BE2C (cell line): ENCODE results near the gene MED26.

Experiments used
- DNase-seq: peaks from one replicate; pipeline ENCODE4 v3.0.0-alpha.2; 2020
- H3K27me3 ChIP-seq: fragments of 250-450 bp; sonication (Bioruptor Pico); 2 replicates; pipeline ENCODE4 v1.5.1; 2020; ENCODE audit warnings: mild to moderate bottlenecking
- H3K36me3 ChIP-seq: fragments of 250-450 bp; sonication (Bioruptor Pico); 2 replicates; pipeline ENCODE4 v1.5.1; 2020; ENCODE audit warnings: mild to moderate bottlenecking
- H3K4me1 ChIP-seq: fragments of 250-450 bp; sonication (Bioruptor Pico); 2 replicates; pipeline ENCODE4 v1.5.1; 2020
- H3K4me3 ChIP-seq: 2 replicates; pipeline ENCODE4 v1.5.1; 2011; ENCODE audit warnings: low read depth, low read length
- H3K9me3 ChIP-seq: fragments of 250-450 bp; sonication (Bioruptor Pico); 2 replicates; pipeline ENCODE4 v1.5.1; 2020
- TF ChIP-seq, protein P1 (sequence below): IDR thresholded peaks from 2 replicates; pipeline ENCODE4 v1.5.1; 2012; ENCODE audit warnings: mild to moderate bottlenecking, low read depth, low read length

MED26 gene

DNA sequence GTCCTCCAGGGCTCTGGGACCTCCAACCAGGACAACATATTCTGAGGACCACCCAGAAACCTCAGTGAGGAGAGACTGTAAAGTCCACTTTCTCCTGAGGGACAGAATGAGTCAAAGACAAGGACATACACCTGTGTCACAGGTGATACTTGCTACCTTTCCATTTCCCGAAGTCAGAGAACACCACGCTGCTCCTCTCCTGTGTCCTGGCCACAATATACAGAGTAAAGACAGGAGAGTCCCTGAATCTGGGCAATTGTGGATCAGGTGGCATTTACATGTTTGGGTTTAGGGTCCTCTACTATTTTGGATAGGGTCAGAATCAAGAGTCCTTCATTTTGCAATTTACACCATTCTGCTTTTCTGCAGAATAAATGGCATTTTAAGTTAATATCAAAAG is 4.9 kb downstream of the MED26 start:
- Histone ChIP-seq H3K36me3 (no peaks in the 10 kb centered on the region; the same call in 1 of the 2 replicates), H3K4me1 (peaks cover 7% of the 10 kb centered on the region), H3K4me3 (no peak overlapping the region), H3K9me3 (no peaks in the 10 kb centered on the region), H3K27me3 (no peaks in the 10 kb centered on the region)
- TF ChIP-seq, protein P1, sequence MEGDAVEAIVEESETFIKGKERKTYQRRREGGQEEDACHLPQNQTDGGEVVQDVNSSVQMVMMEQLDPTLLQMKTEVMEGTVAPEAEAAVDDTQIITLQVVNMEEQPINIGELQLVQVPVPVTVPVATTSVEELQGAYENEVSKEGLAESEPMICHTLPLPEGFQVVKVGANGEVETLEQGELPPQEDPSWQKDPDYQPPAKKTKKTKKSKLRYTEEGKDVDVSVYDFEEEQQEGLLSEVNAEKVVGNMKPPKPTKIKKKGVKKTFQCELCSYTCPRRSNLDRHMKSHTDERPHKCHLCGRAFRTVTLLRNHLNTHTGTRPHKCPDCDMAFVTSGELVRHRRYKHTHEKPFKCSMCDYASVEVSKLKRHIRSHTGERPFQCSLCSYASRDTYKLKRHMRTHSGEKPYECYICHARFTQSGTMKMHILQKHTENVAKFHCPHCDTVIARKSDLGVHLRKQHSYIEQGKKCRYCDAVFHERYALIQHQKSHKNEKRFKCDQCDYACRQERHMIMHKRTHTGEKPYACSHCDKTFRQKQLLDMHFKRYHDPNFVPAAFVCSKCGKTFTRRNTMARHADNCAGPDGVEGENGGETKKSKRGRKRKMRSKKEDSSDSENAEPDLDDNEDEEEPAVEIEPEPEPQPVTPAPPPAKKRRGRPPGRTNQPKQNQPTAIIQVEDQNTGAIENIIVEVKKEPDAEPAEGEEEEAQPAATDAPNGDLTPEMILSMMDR: no peak
- DNase-seq: no peak

DNA sequence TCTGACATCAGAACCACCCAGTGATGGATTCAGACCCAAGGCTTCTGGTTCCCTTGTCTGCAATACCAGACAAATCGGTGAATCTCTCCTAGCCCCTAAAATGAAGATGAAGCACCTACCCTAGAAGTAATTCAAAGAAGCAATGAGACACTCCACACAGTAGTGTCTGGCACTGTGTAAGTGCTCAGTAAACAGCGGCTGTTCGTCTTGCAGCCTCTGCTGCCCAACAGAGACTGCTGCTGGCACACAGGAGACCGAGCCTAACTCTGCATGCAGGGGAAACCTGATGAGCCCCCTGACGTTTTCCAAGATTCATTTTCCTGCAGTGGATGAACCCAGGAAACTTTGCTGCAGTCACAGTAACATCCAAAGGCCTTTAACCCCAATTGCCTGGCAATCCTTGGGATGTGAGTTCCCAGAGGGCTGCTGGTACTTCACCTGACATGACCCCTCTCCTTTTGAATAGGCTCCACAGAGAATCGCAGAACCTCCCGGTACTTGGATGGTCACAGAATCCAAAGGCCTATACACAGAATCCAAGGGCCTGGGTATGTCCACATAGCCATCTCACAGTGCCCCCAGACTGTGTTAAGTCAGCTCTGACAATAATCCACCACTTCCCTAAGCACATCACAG is 6.7 kb downstream of the MED26 start:
- Histone ChIP-seq H3K36me3 (no peaks in the 10 kb centered on the region; the same call in 1 of the 2 replicates), H3K9me3 (no peaks in the 10 kb centered on the region), H3K4me3 (no peak overlapping the region), H3K27me3 (no peaks in the 10 kb centered on the region), H3K4me1 (peaks cover 7% of the 10 kb centered on the region)
- no peak for DNase-seq
- TF ChIP-seq, protein P1: no peak

DNA sequence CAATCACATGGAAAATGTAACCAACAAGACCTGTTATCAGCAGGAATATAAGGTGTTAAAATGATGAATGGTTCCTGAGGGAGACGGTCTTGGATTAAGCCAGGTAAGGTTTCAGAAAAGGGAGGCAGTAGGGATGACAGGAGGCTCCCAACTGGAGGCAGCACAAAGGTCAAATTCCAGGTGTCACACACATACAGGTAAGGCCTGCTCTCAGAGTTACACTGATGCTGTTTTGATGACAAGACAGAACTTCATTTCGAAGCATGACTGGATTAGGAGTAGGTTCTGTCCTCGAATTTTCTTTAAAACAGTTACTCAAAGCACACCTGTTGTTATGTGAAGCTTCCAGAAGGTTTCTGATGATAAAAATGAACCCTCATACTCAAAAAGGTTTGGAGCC is 7.4 kb downstream of the MED26 start:
- TF ChIP-seq, protein P1: no peak
- Histone ChIP-seq H3K4me1 (peaks cover 7% of the 10 kb centered on the region), H3K9me3 (no peaks in the 10 kb centered on the region), H3K27me3 (no peaks in the 10 kb centered on the region), H3K4me3 (no peak overlapping the region), H3K36me3 (no peaks in the 10 kb centered on the region)
- DNase-seq: no peak

DNA sequence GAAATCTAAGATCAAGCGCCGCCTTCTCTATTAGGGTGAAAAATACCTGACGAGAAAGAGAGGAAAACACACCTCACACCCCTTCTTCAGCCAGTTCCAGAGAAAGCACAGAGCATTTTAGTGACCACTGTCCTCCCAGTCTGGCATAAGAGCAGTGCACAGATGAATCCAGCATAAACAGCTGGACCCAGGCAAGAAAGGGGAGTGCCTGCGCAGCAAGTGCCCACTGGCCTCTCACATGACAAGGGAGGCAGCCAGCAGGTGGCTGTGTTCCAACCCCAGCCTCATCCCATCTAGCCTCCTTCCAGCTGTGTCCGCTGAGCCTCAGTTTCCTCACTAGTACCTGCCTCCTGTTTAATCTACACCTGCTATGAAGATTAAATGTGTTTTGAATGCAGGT is 8.0 kb downstream of the MED26 start:
- no peaks in the 10 kb centered on the region for H3K9me3 ChIP-seq
- DNase-seq: no peak
- peaks cover 7% of the 10 kb centered on the region for H3K4me1 ChIP-seq
- no peaks in the 10 kb centered on the region for H3K27me3 ChIP-seq
- no peak overlapping the region for H3K4me3 ChIP-seq
- TF ChIP-seq, protein P1: no peak
- H3K36me3 ChIP-seq: no peaks in the 10 kb centered on the region

DNA sequence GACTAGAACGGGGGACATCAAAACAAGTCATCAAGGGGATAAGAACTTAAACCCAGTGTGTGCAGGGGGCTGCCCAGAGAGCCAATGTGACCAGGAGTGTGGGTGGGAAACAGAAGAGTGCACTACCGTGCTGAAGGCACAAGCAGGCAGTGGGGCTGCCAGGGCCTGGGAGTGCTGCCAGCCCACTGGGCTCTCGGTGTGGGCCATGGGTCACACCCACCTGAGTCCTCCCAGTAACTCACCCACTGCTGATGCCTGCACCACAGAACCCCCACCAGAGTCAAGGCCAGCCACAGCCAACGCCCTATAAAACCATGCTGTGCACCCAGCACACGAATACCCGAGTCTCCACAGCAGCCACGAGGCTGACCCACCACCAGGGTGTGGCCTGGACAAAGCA is 8.5 kb downstream of the MED26 start:
- Histone ChIP-seq H3K36me3 (no peaks in the 10 kb centered on the region), H3K27me3 (no peaks in the 10 kb centered on the region), H3K4me1 (peaks cover 7% of the 10 kb centered on the region), H3K4me3 (no peak overlapping the region), H3K9me3 (no peaks in the 10 kb centered on the region)
- no peak for DNase-seq
- TF ChIP-seq, protein P1: no peak

DNA sequence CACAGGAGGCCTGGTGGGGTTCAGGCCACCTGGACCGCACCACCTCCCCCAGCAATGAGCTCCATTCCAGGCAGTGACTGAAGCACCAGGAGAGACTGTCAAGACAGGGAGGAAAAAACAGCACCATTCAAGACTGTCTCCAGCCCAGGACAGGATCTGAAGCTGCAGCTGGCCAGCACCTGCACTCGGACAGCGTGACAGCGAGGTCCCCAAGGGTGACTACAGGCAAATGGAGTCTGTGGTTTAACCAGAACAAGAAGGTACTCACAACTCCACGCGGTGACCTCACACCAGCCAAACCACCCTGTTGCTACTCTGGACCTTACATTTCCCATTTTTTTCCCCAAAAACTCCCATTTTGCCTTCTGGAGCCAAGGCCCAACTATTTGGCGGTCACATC is 9.8 kb downstream of the MED26 start:
- Histone ChIP-seq H3K36me3 (no peaks in the 10 kb centered on the region), H3K4me3 (no peak overlapping the region), H3K4me1 (peaks cover 7% of the 10 kb centered on the region), H3K9me3 (no peaks in the 10 kb centered on the region), H3K27me3 (no peaks in the 10 kb centered on the region)
- TF ChIP-seq, protein P1: no peak
- DNase-seq: no peak
